ENCODE results near the gene MTHFR. TPM values are rescaled to one million over a fixed set of nuclear protein-coding genes. Genes with fewer than 3 reads are reported as not detected.

MTHFR gene
- total and polyA plus RNA-seq, 2 of the 8 experiments (the other 6 are each of a cell fraction or from before 2014, with no cell fraction given), result 8.7 to 18.5 TPM

GRCh38 chr1:11761988-11762406, 43.8 kb downstream of the MTHFR start, which contains the start of gene C1orf167 (continued):
- TF ChIP-seq SIN3A (conservative IDR thresholded peaks at IDR 0.05 in 1 of 2, IDR thresholded peaks at IDR 0.05 in 1 of 2; ENCODE audit: low read depth in 1 of 2, low read length in 2 of 2), result no peak
- peak; percentile 99 for TF ChIP-seq MAX (IDR thresholded peaks at IDR 0.05)
- no peak for TF ChIP-seq TAF7 (optimal IDR thresholded peaks at IDR 0.05; ENCODE audit: borderline replicate concordance, low read depth, low read length)
- TF ChIP-seq HDAC2 (IDR thresholded peaks at IDR 0.05; ENCODE audit: borderline replicate concordance in 1 of 2, low read depth in 2 of 2, low read length in 2 of 2), result no peak
- peak; percentile 19; the same call in 1 of the 2 replicates for TF ChIP-seq BACH1 (IDR thresholded peaks at IDR 0.05; ENCODE audit: low read length)
- no peak for TF ChIP-seq CEBPB (IDR thresholded peaks at IDR 0.05; ENCODE audit: low read depth, low read length)
- TF ChIP-seq EZH2 (IDR thresholded peaks at IDR 0.05; ENCODE audit: low read depth, low read length, severe bottlenecking), result no peak
- no peak for TF ChIP-seq ASH2L (IDR thresholded peaks at IDR 0.05; ENCODE audit: low read length)
- no peak for TF ChIP-seq FOSL1 (IDR thresholded peaks at IDR 0.05; ENCODE audit: insufficient read depth, low read depth, low read length)
- TF ChIP-seq USF2 (IDR thresholded peaks at IDR 0.05; ENCODE audit: low read length), result peak; percentile 63
- TF ChIP-seq CREB1 (IDR thresholded peaks at IDR 0.05), result peak; percentile 12; the same call in 1 of the 2 replicates
- TF ChIP-seq ATF2 (IDR thresholded peaks at IDR 0.05; ENCODE audit: low read length), result no peak
- TF ChIP-seq KDM5A (IDR thresholded peaks at IDR 0.05; ENCODE audit: low read length), result no peak
- TF ChIP-seq JUND (IDR thresholded peaks at IDR 0.05; ENCODE audit: low read length), result no peak
- TF ChIP-seq RNF2 (IDR thresholded peaks at IDR 0.05; ENCODE audit: borderline replicate concordance, low read depth, low read length, missing control alignments, poor library complexity, severe bottlenecking), result no peak
- no peak for TF ChIP-seq POLR2AphosphoS5 (IDR thresholded peaks at IDR 0.05; ENCODE audit: low read depth, low read length)
- TF ChIP-seq ATF3 (IDR thresholded peaks at IDR 0.05; ENCODE audit: insufficient read depth, low read depth, low read length), result no peak
- TF ChIP-seq JUN (IDR thresholded peaks at IDR 0.05; ENCODE audit: low read depth, low read length), result no peak

All from H1 (cell line).